Skeletal muscle satellite cell (primary cell): Measurements from ENCODE around the gene SFMBT1.
"Not testable (repeated sequence)": the region's sequence is repeated elsewhere in the genome, so short reads cannot be mapped to it uniquely, and the experiment has no call there.

Source experiments
- H3K27me3 ChIP-seq: 2 replicates; pipeline ENCODE4 v1.7.0; 2013; ENCODE audit warnings: low read length; ENCODE audit not compliant: control insufficient read depth, insufficient read depth
- H3K36me3 ChIP-seq: 2 replicates; pipeline ENCODE4 v1.7.0; 2013; ENCODE audit warnings: mild to moderate bottlenecking, control low read depth, low read length; ENCODE audit not compliant: insufficient read depth
- H3K4me1 ChIP-seq: 2 replicates; pipeline ENCODE4 v1.7.0; 2013; ENCODE audit warnings: low read length; ENCODE audit not compliant: control insufficient read depth, insufficient read depth
- H3K4me2 ChIP-seq: 2 replicates; pipeline ENCODE4 v1.7.0; 2013; ENCODE audit warnings: mild to moderate bottlenecking, low read length
- H3K4me3 ChIP-seq: 2 replicates; pipeline ENCODE4 v1.7.0; 2013; ENCODE audit warnings: low read length
- H3K9ac ChIP-seq: 2 replicates; pipeline ENCODE4 v1.7.0; 2013; ENCODE audit warnings: mild to moderate bottlenecking, low read depth, low read length, moderate library complexity
- H3K9me3 ChIP-seq: replicated peaks from 2 replicates; pipeline ENCODE4 v1.7.0; 2013; ENCODE audit warnings: mild to moderate bottlenecking, control low read depth, low read length

SFMBT1 gene

GRCh38 chr3:53044711-53045517 is 959 bp downstream of the SFMBT1 start:
- Histone ChIP-seq H3K27me3 (peaks cover 7% of the 10 kb centered on the region), H3K4me1 (no peaks in the 10 kb centered on the region), H3K4me3 (peak overlapping the region; percentile 83), H3K9me3 (no peaks in the 10 kb centered on the region), H3K9ac (peak overlapping the region; percentile 82), H3K4me2 (peak overlapping the region; percentile 88), H3K36me3 (no peaks in the 10 kb centered on the region)

DNA sequence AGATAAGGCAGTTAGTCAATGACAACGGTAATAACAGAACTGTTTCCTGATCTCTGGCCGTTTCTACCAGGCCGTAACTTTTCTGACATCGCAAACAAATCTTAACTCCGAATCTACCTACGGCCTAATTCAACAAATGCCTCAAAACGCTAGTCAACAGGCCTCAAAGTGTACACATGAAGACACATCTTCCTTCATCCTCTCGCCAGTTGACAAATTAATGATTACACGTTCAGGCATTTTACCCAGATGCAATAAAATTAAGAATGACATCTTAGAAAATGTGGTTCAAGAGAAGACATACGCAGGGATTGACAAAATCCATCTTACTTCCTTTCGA is 1.5 kb downstream of the SFMBT1 start:
- H3K27me3 ChIP-seq, result peaks cover 7% of the 10 kb centered on the region
- H3K4me2 ChIP-seq, result peak overlapping the region; percentile 88
- no peaks in the 10 kb centered on the region for H3K36me3 ChIP-seq
- no peaks in the 10 kb centered on the region for H3K4me1 ChIP-seq
- peak overlapping the region; percentile 82 for H3K9ac ChIP-seq
- H3K9me3 ChIP-seq, result no peaks in the 10 kb centered on the region
- H3K4me3 ChIP-seq, result peak overlapping the region; percentile 83

DNA sequence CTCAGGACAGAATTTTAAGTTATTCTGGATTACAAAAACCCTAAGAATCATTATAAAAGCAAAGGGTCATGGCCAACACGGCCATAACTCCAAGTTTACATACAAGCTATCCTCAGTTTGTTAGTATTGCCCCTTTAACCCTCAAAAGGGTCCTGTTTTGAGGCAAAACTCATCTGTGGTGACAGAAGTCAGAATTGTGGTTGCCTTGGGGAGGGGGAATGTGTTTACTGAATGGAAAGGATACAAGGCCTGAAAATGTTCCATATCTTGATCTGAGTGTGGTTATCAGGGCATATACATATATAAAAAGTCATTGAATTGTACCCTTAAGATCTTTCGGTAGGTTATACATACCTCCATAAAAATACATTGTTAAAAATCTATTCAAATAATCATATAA is 2.1 kb downstream of the SFMBT1 start:
- H3K36me3 ChIP-seq, result no peaks in the 10 kb centered on the region
- no peak overlapping the region for H3K4me2 ChIP-seq
- no peak overlapping the region for H3K9ac ChIP-seq
- no peaks in the 10 kb centered on the region for H3K9me3 ChIP-seq
- peaks cover 7% of the 10 kb centered on the region for H3K27me3 ChIP-seq
- no peak overlapping the region for H3K4me3 ChIP-seq
- no peaks in the 10 kb centered on the region for H3K4me1 ChIP-seq

- H3K36me3 ChIP-seq, result no peaks in the 10 kb centered on the region
- H3K4me3 ChIP-seq, result no peak overlapping the region
- H3K27me3 ChIP-seq, result peaks cover 5% of the 10 kb centered on the region
- no peak overlapping the region for H3K4me2 ChIP-seq
- no peaks in the 10 kb centered on the region for H3K9me3 ChIP-seq
- no peaks in the 10 kb centered on the region for H3K4me1 ChIP-seq
- H3K9ac ChIP-seq, result no peak overlapping the region
Observed at GRCh38 chr3:53042651-53043050, 3.2 kb downstream of the SFMBT1 start.

DNA sequence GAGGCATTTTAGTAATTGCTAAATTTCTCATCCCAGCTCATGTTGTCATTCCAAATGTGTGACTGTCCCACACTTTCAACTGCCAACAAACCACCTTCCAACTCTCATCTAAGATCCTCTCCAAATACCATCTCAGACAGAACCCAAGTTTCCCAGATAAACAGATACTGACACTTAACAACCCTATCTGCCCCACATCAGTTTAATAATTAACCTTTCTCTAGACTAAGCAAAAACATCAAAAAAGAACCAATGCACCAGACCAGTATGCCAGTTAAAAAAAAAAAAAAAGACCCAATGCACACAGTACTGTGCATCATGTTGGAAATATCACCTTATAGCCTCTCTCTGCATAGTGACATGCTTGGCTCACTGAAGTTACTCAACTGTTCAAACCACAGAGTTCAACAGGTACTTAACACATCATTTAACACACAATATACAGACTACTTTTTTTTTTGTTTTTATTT is 5.5 kb downstream of the SFMBT1 start:
- H3K9ac ChIP-seq, result no peak overlapping the region
- no peaks in the 10 kb centered on the region for H3K36me3 ChIP-seq
- H3K9me3 ChIP-seq, result no peaks in the 10 kb centered on the region
- no peak overlapping the region for H3K4me2 ChIP-seq
- no peaks in the 10 kb centered on the region for H3K27me3 ChIP-seq
- no peak overlapping the region for H3K4me3 ChIP-seq
- no peaks in the 10 kb centered on the region for H3K4me1 ChIP-seq

- no peak overlapping the region for H3K4me3 ChIP-seq
- no peaks in the 10 kb centered on the region for H3K4me1 ChIP-seq
- no peaks in the 10 kb centered on the region for H3K27me3 ChIP-seq
- no peak overlapping the region for H3K4me2 ChIP-seq
- no peaks in the 10 kb centered on the region for H3K36me3 ChIP-seq
- H3K9ac ChIP-seq, result no peak overlapping the region
- no peaks in the 10 kb centered on the region for H3K9me3 ChIP-seq
Observed at GRCh38 chr3:53039376-53039752, 6.5 kb downstream of the SFMBT1 start.

DNA sequence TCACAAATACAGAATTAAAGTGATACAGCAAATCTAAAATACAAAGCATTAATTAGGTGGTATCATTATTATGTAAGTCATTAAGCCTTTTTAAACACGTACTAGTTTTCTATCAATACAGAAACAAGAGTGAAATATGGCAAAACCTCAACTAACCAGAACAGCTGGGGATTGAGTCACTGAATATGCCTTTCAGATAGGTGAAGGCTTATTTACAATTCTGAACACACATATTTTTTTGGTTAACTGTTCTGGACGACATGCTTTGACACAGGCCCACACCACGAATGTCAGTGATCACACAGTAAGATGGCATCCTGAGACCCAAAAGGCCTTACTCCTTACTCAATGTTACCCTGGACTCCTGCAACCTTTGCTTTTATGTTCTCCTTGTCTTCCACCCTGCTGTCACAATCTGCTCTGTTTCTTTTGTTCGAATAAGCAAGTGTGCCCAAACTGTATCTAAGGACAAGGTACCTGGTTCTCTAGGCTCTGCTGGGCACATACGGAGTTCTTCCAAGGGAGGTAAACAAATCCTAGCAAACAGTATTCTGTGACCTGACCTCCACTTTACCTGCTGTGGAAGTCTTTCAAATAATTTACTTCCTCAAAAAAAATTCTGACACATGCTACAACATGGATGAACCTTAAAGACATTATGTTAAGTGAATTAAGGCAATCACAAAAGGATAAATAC is 7.0 kb downstream of the SFMBT1 start:
- H3K4me2 ChIP-seq, result no peak overlapping the region

DNA sequence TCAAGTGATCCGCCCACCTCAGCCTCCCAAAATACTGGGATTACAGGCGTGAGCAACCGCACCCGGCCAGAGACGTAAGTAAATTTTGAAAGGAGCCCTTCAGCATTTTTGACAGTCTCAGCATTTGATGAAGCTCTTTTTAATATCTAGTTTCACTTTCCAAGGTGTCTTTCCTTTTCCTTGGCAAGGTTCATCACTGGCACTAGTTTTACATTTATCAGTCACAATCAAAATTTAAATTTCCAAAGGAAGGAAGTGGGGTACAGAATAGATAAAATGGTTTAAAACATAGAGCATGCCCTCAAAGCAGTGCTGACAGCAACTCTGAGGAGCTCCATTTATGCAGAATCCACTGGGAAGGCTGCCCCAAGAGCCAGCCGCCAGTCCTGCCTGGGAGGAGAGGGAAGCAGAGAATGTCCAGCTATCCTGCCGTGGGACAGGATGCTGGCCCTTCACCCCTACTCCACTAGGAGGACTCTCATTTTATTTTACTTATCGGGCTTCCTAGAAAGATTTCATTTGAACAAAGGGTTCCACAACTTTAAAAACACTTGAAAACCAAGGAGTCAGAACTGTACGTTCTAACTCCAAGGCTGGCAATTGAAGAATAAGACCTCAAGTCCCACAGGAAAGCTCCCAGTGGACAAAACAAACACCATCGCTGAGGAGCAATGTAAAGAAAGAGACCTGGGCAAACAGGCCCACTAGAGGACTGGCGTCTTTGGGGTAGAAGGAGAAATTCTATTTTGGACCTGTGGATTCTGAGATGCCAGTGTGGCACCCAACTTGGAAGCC is 9.9 kb downstream of the SFMBT1 start:
- H3K4me2 ChIP-seq, result no peak overlapping the region
- no peaks in the 10 kb centered on the region for H3K4me1 ChIP-seq
- no peaks in the 10 kb centered on the region for H3K27me3 ChIP-seq
- H3K9ac ChIP-seq, result no peak overlapping the region
- no peaks in the 10 kb centered on the region for H3K36me3 ChIP-seq
- no peak overlapping the region for H3K4me3 ChIP-seq
- no peaks in the 10 kb centered on the region for H3K9me3 ChIP-seq

More for the DNA sequence above, 7.0 kb downstream of the SFMBT1 start:
- H3K9ac ChIP-seq, result no peak overlapping the region
- no peaks in the 10 kb centered on the region for H3K36me3 ChIP-seq
- H3K4me3 ChIP-seq, result no peak overlapping the region
- H3K4me1 ChIP-seq, result no peaks in the 10 kb centered on the region
- no peaks in the 10 kb centered on the region for H3K27me3 ChIP-seq
- no peaks in the 10 kb centered on the region for H3K9me3 ChIP-seq

- H3K9ac ChIP-seq, H3K36me3 ChIP-seq, H3K27me3 ChIP-seq, H3K4me3 ChIP-seq, H3K4me1 ChIP-seq, H3K4me2 ChIP-seq, H3K9me3 ChIP-seq: not testable (repeated sequence)
Observed at GRCh38 chr3:53035018-53035417, 10.9 kb downstream of the SFMBT1 start.

GRCh38 chr3:53034411-53034810 is 11.5 kb downstream of the SFMBT1 start:
- not testable (repeated sequence) for H3K4me1 ChIP-seq, H3K27me3 ChIP-seq, H3K9ac ChIP-seq, H3K4me2 ChIP-seq, H3K36me3 ChIP-seq, H3K9me3 ChIP-seq, H3K4me3 ChIP-seq

GRCh38 chr3:53032609-53033008 is 13.3 kb downstream of the SFMBT1 start:
- no peak overlapping the region for H3K9ac ChIP-seq
- no peaks in the 10 kb centered on the region for H3K36me3 ChIP-seq
- H3K4me2 ChIP-seq, result no peak overlapping the region
- H3K9me3 ChIP-seq, result no peaks in the 10 kb centered on the region
- H3K4me3 ChIP-seq, result no peak overlapping the region
- no peaks in the 10 kb centered on the region for H3K27me3 ChIP-seq
- H3K4me1 ChIP-seq, result no peaks in the 10 kb centered on the region
